Hepatocyte (in vitro differentiated cells): ENCODE results near the gene CNIH1. TPM values are rescaled to one million over a fixed set of nuclear protein-coding genes. Genes with fewer than 3 reads are reported as not detected.

ENCODE experiments used
- DNase-seq: peaks from one replicate; pipeline ENCODE4 v3.0.0-alpha.2; 2016; ENCODE audit warnings: low spot score
- H2AFZ ChIP-seq: fragments of 200-600 bp; sonication (generic); 2 replicates; pipeline ENCODE4 v1.6.0; 2016; ENCODE audit warnings: antibody characterized with exemption, mild to moderate bottlenecking
- H3K27ac ChIP-seq: fragments of 200-600 bp; sonication (generic); 2 replicates; pipeline ENCODE4 v1.5.1; 2016; ENCODE audit warnings: mild to moderate bottlenecking
- H3K27me3 ChIP-seq: fragments of 200-600 bp; sonication (generic); 2 replicates; pipeline ENCODE4 v1.6.1; 2016
- H3K36me3 ChIP-seq: fragments of 200-600 bp; sonication (generic); replicated peaks from 2 replicates; pipeline ENCODE4 v1.5.1; 2016; ENCODE audit warnings: low read depth; ENCODE audit not compliant: insufficient read depth
- H3K4me1 ChIP-seq: fragments of 200-600 bp; sonication (generic); 2 replicates; pipeline ENCODE4 v1.5.1; 2016; ENCODE audit warnings: mild to moderate bottlenecking, moderate library complexity; ENCODE audit not compliant: insufficient read depth
- H3K4me2 ChIP-seq: fragments of 200-600 bp; sonication (generic); 2 replicates; pipeline ENCODE4 v1.6.0; 2016
- H3K4me3 ChIP-seq: fragments of 200-600 bp; sonication (generic); 2 replicates; pipeline ENCODE4 v1.5.1; 2016; ENCODE audit warnings: mild to moderate bottlenecking
- H3K79me2 ChIP-seq: fragments of 200-600 bp; sonication (generic); 2 replicates; pipeline ENCODE4 v1.6.0; 2017; ENCODE audit warnings: mild to moderate bottlenecking
- H3K9me2 ChIP-seq: fragments of 200-600 bp; sonication (generic); replicated peaks from 2 replicates; pipeline ENCODE4 v1.6.0; 2017; ENCODE audit warnings: mild to moderate bottlenecking; ENCODE audit not compliant: insufficient read depth
- H3K9me3 ChIP-seq: fragments of 200-600 bp; sonication (generic); 2 replicates; pipeline ENCODE4 v1.5.1; 2016; ENCODE audit warnings: low read depth, mild to moderate bottlenecking
- H4K20me1 ChIP-seq: fragments of 200-600 bp; sonication (generic); 2 replicates; pipeline ENCODE4 v1.6.0; 2016; ENCODE audit warnings: mild to moderate bottlenecking; ENCODE audit not compliant: insufficient read depth, poor library complexity, severe bottlenecking
- CTCF ChIP-seq: fragments of 200-600 bp; sonication (generic); IDR thresholded peaks from 2 replicates; pipeline ENCODE4 v1.5.1; 2016; ENCODE audit warnings: antibody characterized with exemption, mild to moderate bottlenecking; ENCODE audit not compliant: poor library complexity
- EZH2 ChIP-seq: fragments of 200-600 bp; sonication (generic); IDR thresholded peaks from 2 replicates; pipeline ENCODE4 v1.6.1; 2016; ENCODE audit warnings: antibody characterized with exemption, mild to moderate bottlenecking, borderline replicate concordance
- EZH2phosphoT487 ChIP-seq: fragments of 200-600 bp; sonication (generic); IDR thresholded peaks from one replicate; pipeline ENCODE4 v1.6.1; 2018; ENCODE audit warnings: antibody characterized with exemption, mild to moderate bottlenecking, low read depth, moderate library complexity; ENCODE audit not compliant: unreplicated experiment, severe bottlenecking
- WGBS: methylation state at CpG from one replicate; pipeline ENCODE4 v1.1.6; 2016; ENCODE audit warnings: low lambda C conversion rate; ENCODE audit errors: missing lambda C conversion rate; 5-methylcytosine and 5-hydroxymethylcytosine counted together
- polyA plus RNA-seq: library from polyadenylated mRNA; unstranded; fragments of >200 nt; fragmentation: Nextera tagmentation; extraction: Ambion mirVana; gene quantifications from 2 replicates; pipeline ENCODE4 v1.2.1, GENCODE V29; 2016
- total RNA-seq: library from RNA; depleted of rRNA; stranded (reverse); fragments of >200 nt; gene quantifications from 2 replicates; pipeline ENCODE4 v1.2.3, GENCODE V29; 2014

Gene CNIH1
- total and polyA plus RNA-seq, 2 experiments from 2014 or later: 201 to 320 TPM

DNA sequence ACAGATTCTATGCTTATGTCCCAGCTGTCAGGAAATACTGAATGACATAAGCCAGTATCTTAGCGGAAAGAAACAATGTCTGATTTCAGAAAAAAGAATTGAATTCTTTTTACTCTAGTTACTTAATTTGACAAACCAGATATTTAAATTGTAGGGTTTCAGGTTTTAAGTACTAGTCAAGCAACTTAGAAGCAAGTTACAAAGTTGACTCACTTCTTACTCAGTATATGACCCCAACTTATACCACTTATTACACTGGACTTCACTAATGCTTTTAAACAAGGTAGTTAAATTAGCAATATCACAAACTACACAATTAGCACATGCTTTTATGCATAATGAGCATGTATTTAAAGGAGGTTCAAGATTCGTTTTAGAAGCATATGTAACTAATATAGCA is 40.5 kb upstream of the CNIH1 start:
- no peak overlapping the region for H3K4me3 ChIP-seq
- no peak for DNase-seq
- H3K79me2 ChIP-seq: peaks cover 65% of the 10 kb centered on the region
- TF ChIP-seq EZH2phosphoT487 (no peak), CTCF (no peak), EZH2 (no peak)
- H3K36me3 ChIP-seq: no peaks in the 10 kb centered on the region
- 98% methylated on average over 2 of the region's 2 CpGs for WGBS
- no peaks in the 10 kb centered on the region for H3K4me1 ChIP-seq
- no peak overlapping the region for H3K4me2 ChIP-seq
- H3K27me3 ChIP-seq: no peaks in the 10 kb centered on the region
- no peak overlapping the region for H3K27ac ChIP-seq
- no peaks in the 10 kb centered on the region for H3K9me3 ChIP-seq
- H3K9me2 ChIP-seq: no peaks in the 10 kb centered on the region
- H2AFZ ChIP-seq: no peak overlapping the region
- peaks cover 8% of the 10 kb centered on the region for H4K20me1 ChIP-seq

GRCh38 chr14:54480830-54481562 is 39.8 kb upstream of the CNIH1 start:
- DNase-seq: no peak
- WGBS: 87% methylated on average over 4 of the region's 4 CpGs
- Histone ChIP-seq H3K36me3 (no peaks in the 10 kb centered on the region), H3K4me1 (no peaks in the 10 kb centered on the region), H3K4me2 (no peak overlapping the region), H4K20me1 (peaks cover 3% of the 10 kb centered on the region), H3K9me2 (no peaks in the 10 kb centered on the region), H3K9me3 (no peaks in the 10 kb centered on the region), H2AFZ (no peak overlapping the region), H3K79me2 (peaks cover 58% of the 10 kb centered on the region), H3K27ac (no peak overlapping the region), H3K27me3 (no peaks in the 10 kb centered on the region), H3K4me3 (no peak overlapping the region)
- TF ChIP-seq EZH2phosphoT487: no peak
- no peak for TF ChIP-seq CTCF
- TF ChIP-seq EZH2: no peak

GRCh38 chr14:54478636-54479215 is 37.6 kb upstream of the CNIH1 start:
- H3K36me3 ChIP-seq: no peaks in the 10 kb centered on the region
- H2AFZ ChIP-seq: no peak overlapping the region
- H3K4me2 ChIP-seq: no peak overlapping the region
- no peaks in the 10 kb centered on the region for H3K9me2 ChIP-seq
- H3K27ac ChIP-seq: no peak overlapping the region
- H4K20me1 ChIP-seq: peaks cover 3% of the 10 kb centered on the region
- no peak for TF ChIP-seq EZH2phosphoT487
- TF ChIP-seq CTCF: no peak
- TF ChIP-seq EZH2: no peak
- no peak overlapping the region for H3K4me3 ChIP-seq
- H3K4me1 ChIP-seq: peaks cover 11% of the 10 kb centered on the region
- peaks cover 35% of the 10 kb centered on the region for H3K79me2 ChIP-seq
- DNase-seq: no peak
- WGBS: 39% methylated on average over 3 of the region's 3 CpGs
- H3K27me3 ChIP-seq: no peaks in the 10 kb centered on the region
- no peaks in the 10 kb centered on the region for H3K9me3 ChIP-seq
